ENCODE results near the gene TUBGCP6.
A peak's percentile ranks its signal among the peaks of the same experiment; 100 is the strongest.

TUBGCP6 gene

GRCh38 chr22:50185375-50186087 is 59.3 kb downstream of the TUBGCP6 start, which contains the start of gene TRABD:
Gene TRABD (plus strand): TSS chr22:50185913. CDS start chr22:50193061, 7,148 bp downstream.
- peak; percentile 98 for DNase-seq (ENCODE audit: extremely low spot score)
- TF ChIP-seq FOXK2 (IDR thresholded peaks at IDR 0.05) (no peak), ELF4 (IDR thresholded peaks at IDR 0.05) (no peak), FOXM1 (IDR thresholded peaks at IDR 0.05; ENCODE audit: borderline replicate concordance) (peak; percentile 54; the same call in 1 of the 2 replicates)
- POLR2A ChIA-PET = no interaction called here
- CTCF ChIA-PET = no interaction called here

GRCh38 chr22:50184902-50185374 is 59.9 kb downstream of the TUBGCP6 start:
- ChIA-PET POLR2A (interaction anchor here (1.2 kb wide), 1 partner anchor 14 kb away, joined by 4 read pairs; the partner anchor contains the start of gene PANX2), CTCF (no interaction called here)
- TF ChIP-seq LEF1 (IDR thresholded peaks at IDR 0.05; ENCODE audit: borderline replicate concordance) (no peak), FOXK2 (IDR thresholded peaks at IDR 0.05) (no peak)
- DNase-seq (ENCODE audit: extremely low spot score) = no peak

GRCh38 chr22:50184004-50184901 is 60.6 kb downstream of the TUBGCP6 start:
- ChIA-PET POLR2A (interaction anchor here (1.2 kb wide), 1 partner anchor 13 kb away, joined by 4 read pairs; the partner anchor contains the start of gene PANX2), CTCF (interaction anchor here (0.7 kb wide), 1 partner anchor 22 kb away, joined by 3 read pairs; no protein-coding TSS in a partner anchor)
- TF ChIP-seq ZNF384 (IDR thresholded peaks at IDR 0.05) (no peak), HDGF (IDR thresholded peaks at IDR 0.05; ENCODE audit: borderline replicate concordance) (no peak), CTBP1 (IDR thresholded peaks at IDR 0.05; ENCODE audit: borderline replicate concordance) (no peak), FOXK2 (IDR thresholded peaks at IDR 0.05) (no peak), NFRKB (IDR thresholded peaks at IDR 0.05) (no peak), FOXA1 (IDR thresholded peaks at IDR 0.05) (no peak), SUZ12 (IDR thresholded peaks at IDR 0.05) (no peak), ARNT (IDR thresholded peaks at IDR 0.05) (no peak), L3MBTL2 (conservative IDR thresholded peaks at IDR 0.05) (no peak)
- TF ChIP-seq, protein P1, sequence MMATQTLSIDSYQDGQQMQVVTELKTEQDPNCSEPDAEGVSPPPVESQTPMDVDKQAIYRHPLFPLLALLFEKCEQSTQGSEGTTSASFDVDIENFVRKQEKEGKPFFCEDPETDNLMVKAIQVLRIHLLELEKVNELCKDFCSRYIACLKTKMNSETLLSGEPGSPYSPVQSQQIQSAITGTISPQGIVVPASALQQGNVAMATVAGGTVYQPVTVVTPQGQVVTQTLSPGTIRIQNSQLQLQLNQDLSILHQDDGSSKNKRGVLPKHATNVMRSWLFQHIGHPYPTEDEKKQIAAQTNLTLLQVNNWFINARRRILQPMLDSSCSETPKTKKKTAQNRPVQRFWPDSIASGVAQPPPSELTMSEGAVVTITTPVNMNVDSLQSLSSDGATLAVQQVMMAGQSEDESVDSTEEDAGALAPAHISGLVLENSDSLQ (IDR thresholded peaks at IDR 0.05) = no peak
- no peak for DNase-seq (ENCODE audit: extremely low spot score)

DNA sequence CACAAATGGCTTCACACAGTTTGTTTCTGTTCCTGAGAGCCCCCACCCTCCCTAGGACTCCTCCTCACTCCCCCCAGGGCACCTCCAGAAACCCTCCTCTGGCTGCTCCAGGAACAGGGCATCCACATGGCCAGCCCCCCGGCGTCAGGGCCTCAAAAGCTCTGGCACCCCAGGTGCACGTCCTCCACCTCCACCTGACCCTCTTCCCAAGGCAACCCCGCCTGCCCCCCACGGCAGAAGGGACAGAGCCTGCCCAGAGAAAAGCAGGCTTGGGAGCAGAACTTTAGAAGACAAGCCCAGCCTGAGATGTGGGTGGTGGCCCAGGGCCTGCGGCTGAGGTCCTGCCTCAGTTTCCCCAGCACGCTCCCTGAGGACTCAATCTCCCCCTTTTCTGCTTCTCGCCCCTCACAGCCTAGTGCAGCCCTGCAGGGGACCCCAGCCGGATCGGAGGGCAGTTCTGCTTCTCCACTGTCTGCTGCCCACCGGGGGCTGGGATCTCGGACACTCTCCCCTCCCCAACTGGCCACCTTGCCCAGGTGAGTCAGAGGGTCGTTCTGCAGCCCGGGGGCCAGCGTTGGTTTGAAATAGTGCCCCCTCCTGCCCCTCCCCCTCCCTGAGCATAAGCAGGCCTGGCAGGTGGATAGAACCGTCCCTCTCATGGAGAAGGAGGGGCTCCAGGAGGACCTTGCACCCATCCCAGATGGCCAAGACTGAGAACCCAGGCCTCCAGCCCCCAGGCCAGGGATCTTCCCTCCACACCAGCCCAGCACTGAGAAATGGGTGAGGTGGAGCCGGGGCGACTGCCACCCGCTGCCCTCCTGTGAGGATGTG is 61.5 kb downstream of the TUBGCP6 start:
- TF ChIP-seq SP1 (IDR thresholded peaks at IDR 0.05) (no peak), TARDBP (IDR thresholded peaks at IDR 0.05) (no peak), ZNF384 (IDR thresholded peaks at IDR 0.05) (no peak), ARNT (IDR thresholded peaks at IDR 0.05) (no peak), NFRKB (IDR thresholded peaks at IDR 0.05) (no peak), HDGF (IDR thresholded peaks at IDR 0.05; ENCODE audit: borderline replicate concordance) (no peak), BHLHE40 (IDR thresholded peaks at IDR 0.05; ENCODE audit: borderline replicate concordance) (no peak), LEF1 (IDR thresholded peaks at IDR 0.05; ENCODE audit: borderline replicate concordance) (no peak), FOXK2 (IDR thresholded peaks at IDR 0.05) (no peak), ELF4 (IDR thresholded peaks at IDR 0.05) (no peak), FOXA1 (IDR thresholded peaks at IDR 0.05) (no peak), CTBP1 (IDR thresholded peaks at IDR 0.05; ENCODE audit: borderline replicate concordance) (no peak), SUZ12 (IDR thresholded peaks at IDR 0.05) (no peak), L3MBTL2 (conservative IDR thresholded peaks at IDR 0.05) (no peak), FOXM1 (IDR thresholded peaks at IDR 0.05; ENCODE audit: borderline replicate concordance) (no peak)
- TF ChIP-seq, protein P1 (IDR thresholded peaks at IDR 0.05) = no peak
- ChIA-PET POLR2A (interaction anchor here (1.2 kb wide), 1 partner anchor 12 kb away, joined by 4 read pairs; the partner anchor contains the start of gene PANX2), CTCF (no interaction called here)
- DNase-seq (ENCODE audit: extremely low spot score) = no peak

- ChIA-PET CTCF (no interaction called here), POLR2A (interaction anchor here (1.3 kb wide), 1 partner anchor 11 kb away, joined by 4 read pairs; the partner anchor contains the start of gene PANX2)
- TF ChIP-seq ELF4 (IDR thresholded peaks at IDR 0.05) (no peak), SUZ12 (IDR thresholded peaks at IDR 0.05) (no peak), FOXK2 (IDR thresholded peaks at IDR 0.05) (no peak), NFRKB (IDR thresholded peaks at IDR 0.05) (no peak), FOXM1 (IDR thresholded peaks at IDR 0.05; ENCODE audit: borderline replicate concordance) (no peak), FOXA1 (IDR thresholded peaks at IDR 0.05) (no peak), L3MBTL2 (conservative IDR thresholded peaks at IDR 0.05) (no peak), ZNF384 (IDR thresholded peaks at IDR 0.05) (no peak), ARNT (IDR thresholded peaks at IDR 0.05) (no peak), BHLHE40 (IDR thresholded peaks at IDR 0.05; ENCODE audit: borderline replicate concordance) (no peak), CTBP1 (IDR thresholded peaks at IDR 0.05; ENCODE audit: borderline replicate concordance) (no peak), HDGF (IDR thresholded peaks at IDR 0.05; ENCODE audit: borderline replicate concordance) (no peak), SP1 (IDR thresholded peaks at IDR 0.05) (no peak), LEF1 (IDR thresholded peaks at IDR 0.05; ENCODE audit: borderline replicate concordance) (no peak), TARDBP (IDR thresholded peaks at IDR 0.05) (no peak)
- TF ChIP-seq, protein P1 (IDR thresholded peaks at IDR 0.05) = no peak
- no peak for DNase-seq (ENCODE audit: extremely low spot score)
These were observed 62.4 kb downstream of the TUBGCP6 start for GRCh38 chr22:50182176-50183081.
